Stomach (tissue), 4 donors: ENCODE results near the gene CLIP4.

ENCODE experiments used
- CTCF ChIP-seq, 7 experiments: fragments of 450-650 bp in 4 of 7; fragments of 200-600 bp in 3 of 7; sonication (generic) in 3 of 7; IDR thresholded peaks; one replicate each; pipeline ENCODE4 v1.5.1; 2016 to 2019; ENCODE audit warnings: antibody characterized with exemption in 7 of 7, control low read depth in 2 of 7, mild to moderate bottlenecking in 1 of 7
- EP300 ChIP-seq: sonication (generic); formaldehyde crosslinking; IDR thresholded peaks from one replicate; pipeline ENCODE4 v1.6.1; 2017; ENCODE audit warnings: antibody characterized with exemption
- POLR2A ChIP-seq, 4 donors: fragments of 450-650 bp; IDR thresholded peaks; one replicate each; pipeline ENCODE4 v1.6.1; 2016; ENCODE audit warnings: antibody characterized with exemption in 4 of 4, control low read depth in 2 of 4, mild to moderate bottlenecking in 1 of 4, moderate library complexity in 1 of 4
- POLR2AphosphoS5 ChIP-seq, 3 donors: sonication (generic); formaldehyde crosslinking; IDR thresholded peaks; one replicate each; pipeline ENCODE4 v1.6.1; 2016; ENCODE audit warnings: antibody characterized with exemption in 3 of 3

- TF ChIP-seq POLR2A (IDR thresholded peaks at IDR 0.05) (no peak), CTCF (IDR thresholded peaks at IDR 0.05) (no peak), POLR2AphosphoS5 (IDR thresholded peaks at IDR 0.05) (no peak), EP300 (no peak)
Measured at GRCh38 chr2:29226375-29226774, 111.2 kb downstream of the CLIP4 start.
